HEK293 (cell line): ENCODE results near the gene TSPO2.

Experiments
- CTCF ChIA-PET: fragments of 350-600 bp; formaldehyde crosslinking; extraction: SDS; loops from one replicate; lab custom pipeline; 2021; ENCODE audit warnings: antibody characterized with exemption; lab: Yijun Ruan, JAX
- POLR2A ChIA-PET: fragments of 300-600 bp; formaldehyde crosslinking; extraction: SDS; loops from one replicate; lab custom pipeline; 2020; ENCODE audit warnings: antibody characterized with exemption, inconsistent platforms; lab: Yijun Ruan, JAX
- H3K27ac ChIP-seq: fragments of 200-500 bp; sonication (Bioruptor generic); 2 replicates; pipeline ENCODE4 v1.5.1; 2014; ENCODE audit warnings: low read depth, low read length, control low read depth, inconsistent platforms; ENCODE audit errors: extremely low read depth
- H3K36me3 ChIP-seq, 2 experiments: fragments of 200-500 bp in 1 of 2; sonication (Bioruptor generic) in 1 of 2; 1 replicate in 1 of 2; 2 replicates in 1 of 2; pipeline ENCODE4 v1.5.1; 2014 to 2017; ENCODE audit warnings: inconsistent platforms in 2 of 2, low read length in 2 of 2; ENCODE audit not compliant: control insufficient read depth in 2 of 2, insufficient read depth in 1 of 2
- H3K4me1 ChIP-seq: fragments of 200-500 bp; sonication (Bioruptor generic); 2 replicates; pipeline ENCODE4 v1.5.1; 2014; ENCODE audit warnings: mild to moderate bottlenecking, low read length, inconsistent platforms; ENCODE audit not compliant: control insufficient read depth, insufficient read depth
- H3K4me3 ChIP-seq: 2 replicates; pipeline ENCODE4 v1.5.1; 2011; ENCODE audit warnings: low read depth, mild to moderate bottlenecking, control low read depth, low read length, moderate library complexity
- H3K9me3 ChIP-seq: fragments of 200-500 bp; sonication (Bioruptor generic); 2 replicates; pipeline ENCODE4 v1.5.1; 2014; ENCODE audit warnings: low read depth, low read length, inconsistent platforms; ENCODE audit not compliant: control insufficient read depth, insufficient read depth
- BCL11A ChIP-seq: fragments of 450-650 bp; formaldehyde crosslinking; IDR thresholded peaks from 2 replicates; pipeline ENCODE4 v1.5.1; 2016; ENCODE audit warnings: low read depth, missing biosample characterization, missing genetic modification characterization
- EGR2 ChIP-seq: fragments of 450-650 bp; formaldehyde crosslinking; IDR thresholded peaks from 2 replicates; pipeline ENCODE4 v1.5.1; 2016; ENCODE audit warnings: low read depth, missing biosample characterization, missing genetic modification characterization
- GLI2 ChIP-seq: fragments of 450-650 bp; formaldehyde crosslinking; IDR thresholded peaks from 2 replicates; pipeline ENCODE4; 2017; ENCODE audit warnings: missing biosample characterization, missing genetic modification characterization, low read depth, borderline replicate concordance
- HOXC10 ChIP-seq: sonication (generic); formaldehyde crosslinking; IDR thresholded peaks from 2 replicates; pipeline ENCODE4 v1.8.1; 2023; ENCODE audit warnings: mild to moderate bottlenecking, missing genetic modification reagents
- KLF1 ChIP-seq: fragments of 450-650 bp; formaldehyde crosslinking; IDR thresholded peaks from 2 replicates; pipeline ENCODE4 v1.5.1; 2016; ENCODE audit warnings: missing biosample characterization, missing genetic modification characterization
- KLF7 ChIP-seq: fragments of 450-650 bp; formaldehyde crosslinking; IDR thresholded peaks from 2 replicates; pipeline ENCODE4 v1.5.1; 2016; ENCODE audit warnings: missing biosample characterization, missing genetic modification characterization, borderline replicate concordance
- KLF8 ChIP-seq: fragments of 450-650 bp; formaldehyde crosslinking; IDR thresholded peaks from 2 replicates; pipeline ENCODE4 v1.5.1; 2016; ENCODE audit warnings: missing biosample characterization, missing genetic modification characterization
- SP2 ChIP-seq: fragments of 450-650 bp; formaldehyde crosslinking; IDR thresholded peaks from 2 replicates; pipeline ENCODE4 v1.5.1; 2016; ENCODE audit warnings: missing biosample characterization, missing genetic modification characterization
- SP3 ChIP-seq: fragments of 450-650 bp; formaldehyde crosslinking; IDR thresholded peaks from 2 replicates; pipeline ENCODE4 v1.5.1; 2016; ENCODE audit warnings: missing biosample characterization, missing genetic modification characterization
- SP7 ChIP-seq: fragments of 450-650 bp; formaldehyde crosslinking; IDR thresholded peaks from 2 replicates; pipeline ENCODE4 v1.5.1; 2016; ENCODE audit warnings: missing biosample characterization, missing genetic modification characterization
- YY1 ChIP-seq: fragments of 450-650 bp; formaldehyde crosslinking; IDR thresholded peaks from 2 replicates; pipeline ENCODE4 v1.5.1; 2018; ENCODE audit warnings: missing biosample characterization, missing genetic modification characterization
- ZBTB48 ChIP-seq: fragments of 450-650 bp; formaldehyde crosslinking; IDR thresholded peaks from 2 replicates; pipeline ENCODE4 v1.5.1; 2016; ENCODE audit warnings: missing biosample characterization, missing genetic modification characterization
- ZBTB7A ChIP-seq: fragments of 450-650 bp; formaldehyde crosslinking; IDR thresholded peaks from 2 replicates; pipeline ENCODE4 v1.5.1; 2016; ENCODE audit warnings: low read depth, missing biosample characterization, missing genetic modification characterization
- ZEB2 ChIP-seq: fragments of 450-650 bp; formaldehyde crosslinking; IDR thresholded peaks from 2 replicates; pipeline ENCODE4 v1.5.1; 2016; ENCODE audit warnings: missing biosample characterization, missing genetic modification characterization
- ZFHX2 ChIP-seq: fragments of 450-650 bp; formaldehyde crosslinking; conservative IDR thresholded peaks from 2 replicates; pipeline ENCODE4 v1.5.1; 2016; ENCODE audit warnings: missing biosample characterization, missing genetic modification characterization
- ZNF121 ChIP-seq: fragments of 450-650 bp; formaldehyde crosslinking; IDR thresholded peaks from 2 replicates; pipeline ENCODE4 v1.5.1; 2016; ENCODE audit warnings: missing biosample characterization, missing genetic modification characterization
- ZNF146 ChIP-seq: fragments of 450-650 bp; formaldehyde crosslinking; IDR thresholded peaks from 2 replicates; pipeline ENCODE4 v1.5.1; 2016; ENCODE audit warnings: missing biosample characterization, missing genetic modification characterization
- ZNF24 ChIP-seq: fragments of 450-650 bp; formaldehyde crosslinking; IDR thresholded peaks from 2 replicates; pipeline ENCODE4 v1.5.1; 2016; ENCODE audit warnings: missing biosample characterization, missing genetic modification characterization
- ZNF302 ChIP-seq: fragments of 450-650 bp; formaldehyde crosslinking; IDR thresholded peaks from 2 replicates; pipeline ENCODE4 v1.5.1; 2016; ENCODE audit warnings: missing biosample characterization, missing genetic modification characterization, low read depth
- ZNF391 ChIP-seq: fragments of 450-650 bp; formaldehyde crosslinking; IDR thresholded peaks from 2 replicates; pipeline ENCODE4 v1.5.1; 2016; ENCODE audit warnings: low read depth, missing biosample characterization, missing genetic modification characterization, borderline replicate concordance
- ZNF423 ChIP-seq: fragments of 450-650 bp; formaldehyde crosslinking; IDR thresholded peaks from 2 replicates; pipeline ENCODE4 v1.5.1; 2016; ENCODE audit warnings: missing biosample characterization, missing genetic modification characterization
- ZNF426 ChIP-seq: fragments of 450-650 bp; formaldehyde crosslinking; IDR thresholded peaks from 2 replicates; pipeline ENCODE4 v1.5.1; 2017; ENCODE audit warnings: missing biosample characterization, missing genetic modification characterization, mild to moderate bottlenecking, inconsistent platforms, moderate library complexity
- ZNF433 ChIP-seq: fragments of 450-650 bp; formaldehyde crosslinking; IDR thresholded peaks from 2 replicates; pipeline ENCODE4 v1.5.1; 2016; ENCODE audit warnings: missing biosample characterization, missing genetic modification characterization, low read depth
- ZNF660 ChIP-seq: fragments of 450-650 bp; IDR thresholded peaks from 2 replicates; pipeline ENCODE4 v1.5.1; 2018; ENCODE audit warnings: missing biosample characterization, mild to moderate bottlenecking, missing genetic modification characterization
- ZNF792 ChIP-seq: fragments of 450-650 bp; formaldehyde crosslinking; IDR thresholded peaks from 2 replicates; pipeline ENCODE4 v1.5.1; 2016; ENCODE audit warnings: missing biosample characterization, missing genetic modification characterization
- ZSCAN30 ChIP-seq: fragments of 450-650 bp; IDR thresholded peaks from 2 replicates; pipeline ENCODE4 v1.5.1; 2018; ENCODE audit warnings: missing biosample characterization, mild to moderate bottlenecking, missing genetic modification characterization, moderate library complexity
- ZXDB ChIP-seq: fragments of 450-650 bp; formaldehyde crosslinking; IDR thresholded peaks from 2 replicates; pipeline ENCODE4 v1.5.1; 2016; ENCODE audit warnings: missing biosample characterization, missing genetic modification characterization
- TF ChIP-seq, protein P1 (sequence below): fragments of 450-650 bp; formaldehyde crosslinking; IDR thresholded peaks from 2 replicates; pipeline ENCODE4 v1.5.1; 2016; ENCODE audit warnings: missing biosample characterization, missing genetic modification characterization
- TF ChIP-seq, protein P2 (sequence below): fragments of 450-650 bp; formaldehyde crosslinking; IDR thresholded peaks from 2 replicates; pipeline ENCODE4 v1.5.1; 2016; ENCODE audit warnings: missing biosample characterization, missing genetic modification characterization
- TF ChIP-seq, protein P3 (sequence below): fragments of 450-650 bp; formaldehyde crosslinking; IDR thresholded peaks from 2 replicates; pipeline ENCODE4 v1.5.1; 2016; ENCODE audit warnings: missing biosample characterization, missing genetic modification characterization
- TF ChIP-seq, protein P4 (sequence below): fragments of 450-650 bp; formaldehyde crosslinking; IDR thresholded peaks from 2 replicates; pipeline ENCODE4 v1.5.1; 2016; ENCODE audit warnings: missing biosample characterization, missing genetic modification characterization
- TF ChIP-seq, protein P5 (sequence below): sonication (generic); formaldehyde crosslinking; IDR thresholded peaks from 2 replicates; pipeline ENCODE4 v1.8.1; 2022; ENCODE audit warnings: mild to moderate bottlenecking, moderate library complexity, missing genetic modification reagents

The TSPO2 gene

DNA sequence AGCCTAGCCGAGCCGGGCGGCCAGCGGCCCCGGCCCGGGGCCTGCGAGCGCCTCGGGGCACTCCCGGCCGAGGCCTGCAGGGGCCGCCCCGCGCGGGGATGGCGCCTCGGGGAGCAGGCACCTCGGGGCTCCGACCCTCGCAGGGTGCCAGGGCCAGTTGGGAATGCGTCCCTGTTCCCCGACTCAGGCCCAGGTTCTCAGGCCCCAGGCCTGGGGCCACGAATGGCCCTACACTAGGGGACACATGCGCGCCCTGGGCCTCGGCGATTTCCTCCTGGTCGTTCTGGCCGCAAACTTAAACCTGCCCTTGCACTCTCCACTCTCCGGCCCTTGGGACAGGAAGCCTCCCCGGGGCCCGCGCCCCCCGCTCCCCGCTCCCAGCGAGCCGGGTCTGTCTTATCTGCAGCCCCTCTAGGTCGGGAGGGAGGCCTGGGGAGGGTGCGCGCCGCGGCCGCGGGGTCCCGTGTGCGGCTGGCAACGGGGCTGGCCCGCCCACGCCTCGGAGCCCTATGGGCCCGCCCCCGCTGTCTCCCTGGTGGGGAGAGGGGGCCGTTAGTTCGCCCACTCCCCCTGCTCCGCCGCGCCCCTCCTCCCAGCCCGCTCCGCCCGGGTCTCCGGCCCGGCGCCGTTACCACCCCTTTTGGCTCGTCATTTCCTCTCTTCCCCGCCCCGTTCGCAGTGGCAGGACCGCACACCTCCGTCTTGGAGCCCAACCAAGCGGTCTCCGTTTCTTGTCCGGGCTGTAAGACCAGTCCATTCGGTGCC, 31.1 kb downstream of the TSPO2 start:
- peaks cover 0 to 11% of the 10 kb centered on the region in 2 experiments; a peak in 1 of 3 replicates for H3K36me3 ChIP-seq
- peak overlapping the region; percentile 94 for H3K27ac ChIP-seq
- H3K4me3 ChIP-seq: peak overlapping the region; percentile 95
- H3K4me1 ChIP-seq: 0 out of 2 replicates have a peak, but pooled peaks cover 2% of the 10 kb centered on the region
- H3K9me3 ChIP-seq: no peaks in the 10 kb centered on the region
- CTCF ChIA-PET: interaction anchor here (0.7 to 1.3 kb wide), 2 partner anchors 9 to 36 kb away, joined by 3 to 4 read pairs; no protein-coding TSS in a partner anchor
- POLR2A ChIA-PET: interaction anchor here (0.8 to 1.5 kb wide), 10 partner anchors 10 to 247 kb away, joined by 3 to 8 read pairs (median 4); no protein-coding TSS in a partner anchor
- TF ChIP-seq, protein P1, sequence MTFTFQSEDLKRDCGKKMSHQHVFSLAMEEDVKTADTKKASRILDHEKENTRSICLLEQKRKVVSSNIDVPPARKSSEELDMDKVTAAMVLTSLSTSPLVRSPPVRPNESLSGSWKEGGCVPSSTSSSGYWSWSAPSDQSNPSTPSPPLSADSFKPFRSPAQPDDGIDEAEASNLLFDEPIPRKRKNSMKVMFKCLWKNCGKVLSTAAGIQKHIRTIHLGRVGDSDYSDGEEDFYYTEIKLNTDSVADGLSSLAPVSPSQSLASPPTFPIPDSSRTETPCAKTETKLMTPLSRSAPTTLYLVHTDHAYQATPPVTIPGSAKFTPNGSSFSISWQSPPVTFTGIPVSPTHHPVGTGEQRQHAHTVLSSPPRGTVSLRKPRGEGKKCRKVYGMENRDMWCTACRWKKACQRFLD (tag by site-specific recombination): no peak
- TF ChIP-seq ZNF121 (tag by site-specific recombination): 0 out of 2 replicates have a peak, but pooled peaks have one; percentile 38
- TF ChIP-seq, protein P2, sequence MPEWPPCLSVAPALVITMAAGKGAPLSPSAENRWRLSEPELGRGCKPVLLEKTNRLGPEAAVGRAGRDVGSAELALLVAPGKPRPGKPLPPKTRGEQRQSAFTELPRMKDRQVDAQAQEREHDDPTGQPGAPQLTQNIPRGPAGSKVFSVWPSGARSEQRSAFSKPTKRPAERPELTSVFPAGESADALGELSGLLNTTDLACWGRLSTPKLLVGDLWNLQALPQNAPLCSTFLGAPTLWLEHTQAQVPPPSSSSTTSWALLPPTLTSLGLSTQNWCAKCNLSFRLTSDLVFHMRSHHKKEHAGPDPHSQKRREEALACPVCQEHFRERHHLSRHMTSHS (tag by site-specific recombination): no peak
- TF ChIP-seq EGR2 (tag by site-specific recombination): peak; percentile 92
- no peak for TF ChIP-seq ZNF24 (tag by site-specific recombination)
- no peak for TF ChIP-seq ZNF302 (tag by site-specific recombination)
- TF ChIP-seq ZNF426 (tag by site-specific recombination): no peak
- 0 out of 2 replicates have a peak, but pooled peaks have one; percentile 25 for TF ChIP-seq KLF7 (tag by site-specific recombination)
- peak; percentile 11; the same call in 1 of the 2 replicates for TF ChIP-seq ZEB2 (tag by site-specific recombination)
- TF ChIP-seq YY1: peak; percentile 41
- peak; percentile 91 for TF ChIP-seq KLF8 (tag by site-specific recombination)
- peak; percentile 85 for TF ChIP-seq SP3 (tag by site-specific recombination)
- no peak for TF ChIP-seq GLI2 (tag by site-specific recombination)
- TF ChIP-seq, protein P3, sequence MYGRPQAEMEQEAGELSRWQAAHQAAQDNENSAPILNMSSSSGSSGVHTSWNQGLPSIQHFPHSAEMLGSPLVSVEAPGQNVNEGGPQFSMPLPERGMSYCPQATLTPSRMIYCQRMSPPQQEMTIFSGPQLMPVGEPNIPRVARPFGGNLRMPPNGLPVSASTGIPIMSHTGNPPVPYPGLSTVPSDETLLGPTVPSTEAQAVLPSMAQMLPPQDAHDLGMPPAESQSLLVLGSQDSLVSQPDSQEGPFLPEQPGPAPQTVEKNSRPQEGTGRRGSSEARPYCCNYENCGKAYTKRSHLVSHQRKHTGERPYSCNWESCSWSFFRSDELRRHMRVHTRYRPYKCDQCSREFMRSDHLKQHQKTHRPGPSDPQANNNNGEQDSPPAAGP: 0 out of 2 replicates have a peak, but pooled peaks have one; percentile 52
- TF ChIP-seq ZNF433 (tag by site-specific recombination): no peak
- 0 out of 2 replicates have a peak, but pooled peaks have one; percentile 37 for TF ChIP-seq ZNF146 (tag by site-specific recombination)
- TF ChIP-seq ZNF391 (tag by site-specific recombination): peak; percentile 73; the same call in 1 of the 2 replicates
- TF ChIP-seq ZNF660 (tag by site-specific recombination): peak; percentile 47; the same call in 1 of the 2 replicates
- peak; percentile 56 for TF ChIP-seq KLF1
- TF ChIP-seq, protein P4, sequence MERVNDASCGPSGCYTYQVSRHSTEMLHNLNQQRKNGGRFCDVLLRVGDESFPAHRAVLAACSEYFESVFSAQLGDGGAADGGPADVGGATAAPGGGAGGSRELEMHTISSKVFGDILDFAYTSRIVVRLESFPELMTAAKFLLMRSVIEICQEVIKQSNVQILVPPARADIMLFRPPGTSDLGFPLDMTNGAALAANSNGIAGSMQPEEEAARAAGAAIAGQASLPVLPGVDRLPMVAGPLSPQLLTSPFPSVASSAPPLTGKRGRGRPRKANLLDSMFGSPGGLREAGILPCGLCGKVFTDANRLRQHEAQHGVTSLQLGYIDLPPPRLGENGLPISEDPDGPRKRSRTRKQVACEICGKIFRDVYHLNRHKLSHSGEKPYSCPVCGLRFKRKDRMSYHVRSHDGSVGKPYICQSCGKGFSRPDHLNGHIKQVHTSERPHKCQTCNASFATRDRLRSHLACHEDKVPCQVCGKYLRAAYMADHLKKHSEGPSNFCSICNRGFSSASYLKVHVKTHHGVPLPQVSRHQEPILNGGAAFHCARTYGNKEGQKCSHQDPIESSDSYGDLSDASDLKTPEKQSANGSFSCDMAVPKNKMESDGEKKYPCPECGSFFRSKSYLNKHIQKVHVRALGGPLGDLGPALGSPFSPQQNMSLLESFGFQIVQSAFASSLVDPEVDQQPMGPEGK (tag by site-specific recombination): peak; percentile 98
- TF ChIP-seq ZBTB7A (tag by site-specific recombination): peak; percentile 69; the same call in 1 of the 2 replicates
- peak; percentile 46 for TF ChIP-seq SP7
- TF ChIP-seq ZBTB48: peak; percentile 82
- peak; percentile 98 for TF ChIP-seq ZFHX2 (tag by site-specific recombination)
- no peak for TF ChIP-seq BCL11A (tag by site-specific recombination)
- TF ChIP-seq ZXDB (tag by site-specific recombination): peak; percentile 73
- TF ChIP-seq ZNF423: peak; percentile 88
- 0 out of 2 replicates have a peak, but pooled peaks have one; percentile 74 for TF ChIP-seq HOXC10 (CRISPR knock-in tag)
- peak; percentile 97 for TF ChIP-seq SP2 (tag by site-specific recombination)
- TF ChIP-seq, protein P5, sequence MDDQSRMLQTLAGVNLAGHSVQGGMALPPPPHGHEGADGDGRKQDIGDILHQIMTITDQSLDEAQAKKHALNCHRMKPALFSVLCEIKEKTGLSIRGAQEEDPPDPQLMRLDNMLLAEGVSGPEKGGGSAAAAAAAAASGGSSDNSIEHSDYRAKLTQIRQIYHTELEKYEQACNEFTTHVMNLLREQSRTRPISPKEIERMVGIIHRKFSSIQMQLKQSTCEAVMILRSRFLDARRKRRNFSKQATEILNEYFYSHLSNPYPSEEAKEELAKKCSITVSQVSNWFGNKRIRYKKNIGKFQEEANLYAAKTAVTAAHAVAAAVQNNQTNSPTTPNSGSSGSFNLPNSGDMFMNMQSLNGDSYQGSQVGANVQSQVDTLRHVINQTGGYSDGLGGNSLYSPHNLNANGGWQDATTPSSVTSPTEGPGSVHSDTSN (CRISPR knock-in tag): 0 out of 2 replicates have a peak, but pooled peaks have one; percentile 31
- peak; percentile 93 for TF ChIP-seq ZSCAN30 (tag by site-specific recombination)
- TF ChIP-seq ZNF792: 0 out of 2 replicates have a peak, but pooled peaks have one; percentile 60
